Naive B cell (primary cell): ENCODE results near the gene KRTAP13-1. TPM values are rescaled to one million over a fixed set of nuclear protein-coding genes. Genes with fewer than 3 reads are reported as not detected.

Experiments
- ATAC-seq, 2 donors: fragments of 150-1000 bp; cut with Tn5 transposase; 2 replicates each; pipeline ENCODE4 v1.10.0; 2021; ENCODE audit warnings: low read depth in 2 of 2, mild to moderate bottlenecking in 2 of 2, moderate library complexity in 2 of 2
- DNase-seq: peaks from one replicate; pipeline ENCODE4 v3.0.0; 2022
- H3K27ac Mint-ChIP-seq, 6 donors: one replicate each; pipeline ENCODE4 v1.8.0; 2020 to 2022; ENCODE audit warnings: mild to moderate bottlenecking in 6 of 6, mixed read lengths in 6 of 6, moderate library complexity in 5 of 6, inconsistent platforms in 2 of 6
- H3K27me3 Mint-ChIP-seq, 3 donors: one replicate each; pipeline ENCODE4 v1.8.0; 2021 to 2022; ENCODE audit warnings: mixed read lengths in 3 of 3, mild to moderate bottlenecking in 1 of 3
- H3K36me3 Mint-ChIP-seq, 2 donors: one replicate each; pipeline ENCODE4 v1.8.0; 2020 to 2022; ENCODE audit warnings: mixed read lengths in 2 of 2, inconsistent platforms in 1 of 2, mild to moderate bottlenecking in 1 of 2
- H3K4me1 Mint-ChIP-seq, 3 donors: one replicate each; pipeline ENCODE4 v1.8.0; 2020 to 2022; ENCODE audit warnings: mixed read lengths in 3 of 3, inconsistent platforms in 1 of 3, mild to moderate bottlenecking in 1 of 3, moderate library complexity in 1 of 3
- H3K4me3 Mint-ChIP-seq, 8 donors: one replicate each; pipeline ENCODE4 v1.8.0; 2020 to 2022; ENCODE audit warnings: mild to moderate bottlenecking in 8 of 8, mixed read lengths in 8 of 8, moderate library complexity in 8 of 8, inconsistent platforms in 2 of 8
- H3K9me3 Mint-ChIP-seq, 7 donors: one replicate each; pipeline ENCODE4 v1.8.0; 2020 to 2022; ENCODE audit warnings: mixed read lengths in 7 of 7, mild to moderate bottlenecking in 5 of 7, inconsistent platforms in 2 of 7, moderate library complexity in 1 of 7
- polyA plus RNA-seq, 6 donors: library from polyadenylated mRNA; unstranded; fragments of 300-500 nt; fragmentation: Illumina TruSeq; gene quantifications; one replicate each; pipeline ENCODE4 v1.2.3, GENCODE V29; 2021; ENCODE audit warnings: low read depth in 6 of 6

Gene KRTAP13-1
- polyA plus RNA-seq, 6 donors from 2014 or later, result not detected

DNA sequence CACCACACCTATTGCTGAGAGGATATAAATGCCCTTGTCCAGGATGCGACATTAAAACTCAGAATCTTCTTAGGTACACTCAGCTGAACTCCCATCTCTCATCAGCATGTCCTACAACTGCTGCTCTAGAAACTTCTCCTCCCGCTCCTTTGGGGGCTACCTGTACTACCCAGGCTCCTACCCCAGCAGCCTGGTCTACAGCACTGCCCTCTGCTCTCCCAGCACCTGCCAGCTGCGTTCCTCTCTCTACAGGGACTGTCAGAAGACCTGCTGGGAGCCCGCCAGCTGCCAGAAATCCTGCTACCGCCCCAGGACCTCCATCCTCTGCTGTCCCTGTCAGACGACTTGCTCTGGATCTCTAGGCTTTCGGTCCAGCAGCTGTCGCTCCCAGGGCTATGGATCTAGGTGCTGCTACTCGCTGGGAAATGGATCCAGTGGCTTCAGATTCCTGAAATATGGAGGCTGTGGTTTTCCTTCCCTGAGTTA, 34.4 kb downstream of the KRTAP13-1 start, which contains the start of gene KRTAP13-4:
KRTAP13-4 (plus strand) TSS at position 51 of the 486 bp plus-strand sequence; CDS start at position 107, 56 bp downstream.
- no peaks in the 10 kb centered on the region for H3K27me3 Mint-ChIP-seq
- H3K4me3 Mint-ChIP-seq, result no peak within 1 kb of the TSS
- H3K4me1 Mint-ChIP-seq, result no peaks in the 10 kb centered on the region
- H3K27ac Mint-ChIP-seq, result no peak within 1 kb of the TSS
- ATAC-seq (no peak), DNase-seq (no peak)
- peaks cover 0 to 4% (median 0%) of the 10 kb centered on the region in 7 donors for H3K9me3 Mint-ChIP-seq
- no peaks in the 10 kb centered on the region for H3K36me3 Mint-ChIP-seq

DNA sequence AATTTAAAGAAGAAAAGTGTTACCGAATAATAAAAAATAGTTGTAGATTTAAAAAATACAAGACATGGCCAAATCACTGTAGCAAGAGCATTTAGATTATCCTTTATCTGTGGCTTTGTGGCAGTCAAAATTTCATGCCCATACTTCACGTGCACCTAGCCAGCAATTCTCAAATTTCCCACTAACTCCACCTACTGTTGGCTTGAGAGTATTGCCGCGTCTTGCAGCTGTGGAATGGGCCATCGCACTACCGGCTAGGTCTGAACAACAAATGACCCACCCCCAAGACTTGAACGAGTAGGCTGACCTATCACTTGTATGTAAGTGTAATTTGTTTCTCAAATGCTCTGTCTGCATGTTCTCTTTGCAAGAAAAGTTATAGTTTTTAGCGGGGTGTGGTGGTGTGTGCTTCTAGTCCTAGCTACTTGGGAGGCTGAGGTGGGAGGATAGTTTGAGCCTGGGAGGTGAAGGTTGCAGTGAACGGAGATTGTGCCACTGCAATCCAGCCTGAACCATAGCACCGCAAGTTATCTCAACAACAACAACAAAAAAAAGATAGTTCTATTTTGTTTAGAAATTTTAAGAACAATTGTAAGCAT, 38.3 kb downstream of the KRTAP13-1 start:
- DNase-seq, result no peak
- Mint-ChIP-seq H3K27me3 (peaks cover 0 to 4% (median 0%) of the 10 kb centered on the region in 3 donors), H3K4me1 (no peaks in the 10 kb centered on the region), H3K36me3 (no peaks in the 10 kb centered on the region), H3K4me3 (no peak overlapping the region), H3K27ac (no peak overlapping the region), H3K9me3 (peaks cover 0 to 3% (median 0%) of the 10 kb centered on the region in 7 donors)
- no peak for ATAC-seq

DNA sequence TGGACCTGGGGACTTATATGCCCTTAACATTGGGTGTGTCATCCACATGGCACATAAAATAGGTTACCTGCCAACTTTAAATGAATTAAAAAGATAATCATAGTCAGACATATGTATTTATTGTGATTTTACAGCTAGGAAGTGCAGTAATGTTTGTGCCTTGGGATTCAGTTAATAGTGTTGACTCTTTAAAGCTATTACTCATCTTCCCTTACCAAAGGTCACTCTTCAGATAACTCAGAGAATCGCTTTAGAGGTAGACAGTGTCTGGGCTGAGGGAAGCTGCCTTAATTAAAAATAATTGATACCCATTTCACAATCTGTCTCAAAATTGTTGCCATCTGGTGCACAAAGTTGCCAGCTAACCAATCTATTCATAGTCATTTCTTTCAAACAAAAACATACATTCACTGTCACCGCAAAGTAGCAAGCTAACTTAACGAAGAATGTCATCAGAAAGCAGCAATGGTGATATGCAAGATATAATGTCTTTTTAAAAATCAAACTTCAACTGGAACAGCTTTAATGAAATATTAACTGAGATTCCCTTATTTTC, 41.3 kb downstream of the KRTAP13-1 start:
- Mint-ChIP-seq H3K27me3 (peaks cover 0 to 4% (median 0%) of the 10 kb centered on the region in 3 donors), H3K27ac (no peak overlapping the region), H3K4me3 (no peak overlapping the region), H3K4me1 (no peaks in the 10 kb centered on the region), H3K36me3 (no peaks in the 10 kb centered on the region), H3K9me3 (peaks cover 0 to 4% (median 0%) of the 10 kb centered on the region in 7 donors)
- ATAC-seq (no peak), DNase-seq (no peak)

DNA sequence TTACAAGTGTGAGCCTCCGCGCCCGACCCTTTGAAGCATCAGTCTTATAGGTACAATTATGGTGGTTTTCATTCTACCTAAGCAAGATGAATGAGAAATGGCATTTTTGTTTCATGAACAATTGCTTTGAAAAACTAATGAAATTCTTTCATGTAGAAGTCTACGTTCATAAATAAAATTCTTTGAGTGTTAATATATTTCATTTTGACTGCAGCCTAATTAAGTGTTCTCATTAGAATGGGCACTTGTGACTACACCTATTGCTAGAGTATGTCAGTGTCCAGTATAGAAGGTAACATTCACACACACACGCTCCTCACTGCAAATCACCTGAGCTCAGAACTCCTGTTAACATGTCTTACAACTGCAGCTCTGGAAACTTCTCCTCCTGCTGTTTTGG, 44.1 kb downstream of the KRTAP13-1 start, which contains the start of gene KRTAP15-1:
KRTAP15-1 (plus strand) TSS at position 301 of the 400 bp plus-strand sequence; CDS start at position 354, 53 bp downstream.
- Mint-ChIP-seq H3K4me1 (no peaks in the 10 kb centered on the region), H3K4me3 (no peak within 1 kb of the TSS)
- no peak for ATAC-seq

DNA sequence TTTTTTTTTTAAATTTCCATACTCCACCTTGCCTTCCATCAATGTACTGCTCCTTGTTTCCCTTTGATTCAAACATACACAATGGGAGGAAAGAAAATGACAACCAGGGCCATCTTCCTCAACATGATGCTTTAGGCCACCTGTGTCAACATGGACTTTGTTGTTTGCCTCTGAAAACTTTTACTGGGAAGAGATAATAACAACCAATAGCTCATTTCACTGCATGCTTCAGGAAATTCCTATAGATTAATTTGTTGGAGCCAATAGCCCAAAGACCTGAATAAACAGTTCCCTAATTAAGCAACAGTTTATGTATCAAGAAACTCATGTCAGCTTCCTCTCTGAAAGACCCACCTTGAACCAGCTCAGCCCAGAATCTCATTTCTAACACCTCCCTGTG, 47.4 kb downstream of the KRTAP13-1 start:
- H3K9me3 Mint-ChIP-seq, result peaks cover 0 to 4% (median 0%) of the 10 kb centered on the region in 7 donors
- H3K27ac Mint-ChIP-seq, result no peak overlapping the region
- no peaks in the 10 kb centered on the region for H3K36me3 Mint-ChIP-seq
- no peaks in the 10 kb centered on the region for H3K4me1 Mint-ChIP-seq
- no peak for ATAC-seq
- H3K27me3 Mint-ChIP-seq, result peaks cover 0 to 5% (median 3%) of the 10 kb centered on the region in 3 donors
- H3K4me3 Mint-ChIP-seq, result no peak overlapping the region
- DNase-seq, result no peak

More for the DNA sequence above, 44.1 kb downstream of the KRTAP13-1 start, which contains the start of gene KRTAP15-1:
- DNase-seq, result no peak
- H3K9me3 Mint-ChIP-seq, result peaks cover 0 to 4% (median 0%) of the 10 kb centered on the region in 7 donors
- no peak within 1 kb of the TSS for H3K27ac Mint-ChIP-seq
- no peaks in the 10 kb centered on the region for H3K36me3 Mint-ChIP-seq
- H3K27me3 Mint-ChIP-seq, result peaks cover 0 to 8% (median 0%) of the 10 kb centered on the region in 3 donors

DNA sequence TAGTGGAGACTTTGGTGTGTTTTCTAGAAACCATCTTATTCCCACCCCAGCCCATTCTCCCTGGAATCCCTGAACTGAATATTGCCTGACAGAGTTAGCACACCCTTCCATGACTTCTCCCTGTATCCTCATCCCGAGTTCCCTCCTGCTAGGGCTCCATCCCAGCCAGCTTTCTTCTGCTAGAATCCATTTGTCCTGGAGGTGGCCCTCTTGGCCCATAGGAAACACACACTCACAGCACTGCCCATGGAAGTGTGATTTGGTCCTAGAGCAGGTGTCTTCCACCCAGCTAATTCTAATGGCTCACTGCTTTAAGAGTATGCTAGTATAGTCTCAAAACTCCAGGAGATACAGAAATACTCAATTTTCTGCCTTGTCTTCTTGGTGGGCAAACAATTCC, 48.4 kb downstream of the KRTAP13-1 start:
- Mint-ChIP-seq H3K4me1 (no peaks in the 10 kb centered on the region), H3K4me3 (peak overlapping the region in 1 of 8 donors; percentile 10)

More for the DNA sequence above, 48.4 kb downstream of the KRTAP13-1 start:
- DNase-seq (no peak), ATAC-seq (no peak)
- Mint-ChIP-seq H3K27me3 (peaks cover 0 to 5% (median 3%) of the 10 kb centered on the region in 3 donors), H3K9me3 (peaks cover 0 to 4% (median 0%) of the 10 kb centered on the region in 7 donors), H3K27ac (no peak overlapping the region), H3K36me3 (no peaks in the 10 kb centered on the region)

Other genes with a start within 250 kb of the KRTAP13-1 start
- gene CLDN17, start 229.2 kb upstream of the KRTAP13-1 start, polyA plus RNA-seq, result not detected
- gene CLDN8, start 179.9 kb upstream of the KRTAP13-1 start, polyA plus RNA-seq, result not detected
- gene KRTAP24-1, start 113.1 kb upstream of the KRTAP13-1 start, polyA plus RNA-seq, result not detected
- not detected for gene KRTAP25-1, start 106.5 kb upstream of the KRTAP13-1 start, polyA plus RNA-seq
- gene KRTAP26-1, start 75.7 kb upstream of the KRTAP13-1 start, polyA plus RNA-seq, result not detected
- gene KRTAP27-1, start 58.3 kb upstream of the KRTAP13-1 start, polyA plus RNA-seq, result not detected
- not detected for gene KRTAP23-1, start 47.4 kb upstream of the KRTAP13-1 start, polyA plus RNA-seq
- gene KRTAP13-2, start 23.8 kb upstream of the KRTAP13-1 start, polyA plus RNA-seq, result not detected
- not detected for gene KRTAP13-3, start 29.9 kb downstream of the KRTAP13-1 start, polyA plus RNA-seq
- not detected for gene KRTAP13-4, start 34.2 kb downstream of the KRTAP13-1 start, polyA plus RNA-seq
- gene KRTAP15-1, start 44.2 kb downstream of the KRTAP13-1 start, polyA plus RNA-seq, result not detected
- gene KRTAP19-1, start 84.3 kb downstream of the KRTAP13-1 start, polyA plus RNA-seq, result not detected
- gene KRTAP19-2, start 91.4 kb downstream of the KRTAP13-1 start, polyA plus RNA-seq, result not detected
- gene KRTAP19-3, start 96.0 kb downstream of the KRTAP13-1 start, polyA plus RNA-seq, result not detected
- not detected for gene KRTAP19-4, start 101.1 kb downstream of the KRTAP13-1 start, polyA plus RNA-seq
- not detected for gene KRTAP19-5, start 106.1 kb downstream of the KRTAP13-1 start, polyA plus RNA-seq
- not detected for gene KRTAP19-6, start 145.8 kb downstream of the KRTAP13-1 start, polyA plus RNA-seq
- gene KRTAP19-7, start 165.3 kb downstream of the KRTAP13-1 start, polyA plus RNA-seq, result not detected
- not detected for gene KRTAP22-2, start 194.4 kb downstream of the KRTAP13-1 start, polyA plus RNA-seq
- not detected for gene KRTAP6-3, start 196.4 kb downstream of the KRTAP13-1 start, polyA plus RNA-seq
- gene KRTAP6-2, start 202.9 kb downstream of the KRTAP13-1 start, polyA plus RNA-seq, result not detected
- gene KRTAP22-1, start 205.1 kb downstream of the KRTAP13-1 start, polyA plus RNA-seq, result not detected
- gene KRTAP6-1, start 217.9 kb downstream of the KRTAP13-1 start, polyA plus RNA-seq, result not detected
- gene KRTAP20-1, start 220.4 kb downstream of the KRTAP13-1 start, polyA plus RNA-seq, result not detected
- not detected for gene KRTAP20-4, start 224.6 kb downstream of the KRTAP13-1 start, polyA plus RNA-seq
- not detected for gene KRTAP20-2, start 239.2 kb downstream of the KRTAP13-1 start, polyA plus RNA-seq
- gene KRTAP20-3, start 246.8 kb downstream of the KRTAP13-1 start, polyA plus RNA-seq, result not detected